Measurements from ENCODE around the gene NIP7. TPM values are rescaled to one million over a fixed set of nuclear protein-coding genes. Genes with fewer than 3 reads are reported as not detected.

NIP7 gene
- total RNA-seq, 1 donor from 2014 or later: 22.9 TPM

GRCh38 chr16:69319381-69319780, 20.2 kb upstream of the NIP7 start:
- no peak for DNase-seq (ENCODE audit: low spot score, unreplicated experiment)
- Mint-ChIP-seq H3K27me3 (no peaks in the 10 kb centered on the region), H3K9me3 (ENCODE audit: low read depth) (no peaks in the 10 kb centered on the region), H3K4me3 (ENCODE audit: low read depth) (no peak overlapping the region), H3K27ac (peak overlapping the region; percentile 7), H3K36me3 (ENCODE audit: insufficient read depth) (peaks cover 21% of the 10 kb centered on the region), H3K4me1 (ENCODE audit: low read depth) (no peaks in the 10 kb centered on the region)
- TF ChIP-seq CTCF (IDR thresholded peaks at IDR 0.05; ENCODE audit: unreplicated experiment): no peak

DNA sequence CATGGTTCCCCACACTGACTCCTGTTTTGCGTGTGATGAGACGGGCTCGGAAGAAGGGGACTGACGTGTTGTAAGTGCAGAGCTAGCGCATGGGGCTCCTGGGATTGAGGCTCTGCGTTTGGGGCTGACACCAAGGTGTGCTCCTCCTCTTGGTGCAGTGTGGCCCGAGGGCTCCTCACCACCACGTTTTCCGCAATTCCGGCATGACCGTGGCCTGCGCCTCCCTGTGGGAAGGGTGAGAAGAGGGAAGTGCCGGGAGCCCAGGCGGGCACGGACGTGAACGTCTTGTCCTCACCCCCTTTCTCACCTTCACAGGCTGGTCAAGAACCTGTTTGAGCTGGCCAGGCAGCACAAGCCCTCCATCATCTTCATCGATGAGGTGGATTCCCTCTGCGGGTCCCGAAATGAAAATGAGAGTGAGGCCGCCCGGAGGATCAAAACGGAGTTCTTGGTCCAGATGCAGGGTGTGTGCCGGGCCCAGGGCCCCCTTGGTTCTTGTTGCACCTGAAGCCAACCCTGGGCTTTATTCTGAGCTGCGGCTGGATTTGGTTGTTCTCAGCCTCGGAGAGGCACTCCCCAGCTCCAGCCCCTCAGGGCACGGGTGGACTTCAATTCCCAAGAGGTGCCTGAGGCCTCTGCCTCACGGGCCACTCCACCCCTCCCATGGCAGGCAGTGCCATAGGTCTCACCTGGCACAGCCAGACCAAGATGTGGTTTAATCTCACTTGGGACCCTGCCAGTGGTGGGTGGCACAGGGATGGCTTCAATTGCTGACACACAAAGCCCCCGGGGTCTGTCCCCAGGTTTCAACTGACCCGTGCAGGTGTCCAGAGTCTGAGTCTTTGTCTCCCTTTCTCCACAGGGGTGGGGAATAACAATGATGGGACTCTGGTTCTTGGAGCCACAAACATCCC, 19.5 kb upstream of the NIP7 start:
- no peak overlapping the region for H3K4me3 Mint-ChIP-seq (ENCODE audit: low read depth)
- no peak for DNase-seq (ENCODE audit: low spot score, unreplicated experiment)
- no peaks in the 10 kb centered on the region for H3K4me1 Mint-ChIP-seq (ENCODE audit: low read depth)
- peaks cover 21% of the 10 kb centered on the region for H3K36me3 Mint-ChIP-seq (ENCODE audit: insufficient read depth)
- TF ChIP-seq CTCF (IDR thresholded peaks at IDR 0.05; ENCODE audit: unreplicated experiment): no peak
- no peaks in the 10 kb centered on the region for H3K27me3 Mint-ChIP-seq
- no peak overlapping the region for H3K27ac Mint-ChIP-seq
- no peaks in the 10 kb centered on the region for H3K9me3 Mint-ChIP-seq (ENCODE audit: low read depth)

DNA sequence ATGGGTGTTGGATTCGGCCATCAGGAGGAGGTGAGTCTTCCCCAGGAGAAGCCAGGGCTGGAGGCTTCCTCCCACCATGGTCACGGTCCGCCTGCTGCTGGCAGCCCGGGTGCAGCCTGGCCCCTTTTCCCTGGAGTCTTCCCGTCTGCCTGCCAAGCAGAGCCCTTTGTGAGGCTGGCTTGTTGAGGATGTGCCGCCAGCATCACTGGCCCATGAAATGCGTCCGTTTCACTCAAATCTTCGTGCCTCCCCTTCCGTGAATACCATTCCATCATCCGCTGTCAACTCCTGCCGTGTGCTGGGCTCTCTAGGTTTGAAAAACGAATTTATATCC, 18.9 kb upstream of the NIP7 start:
- Mint-ChIP-seq H3K36me3 (ENCODE audit: insufficient read depth) (peaks cover 23% of the 10 kb centered on the region), H3K4me3 (ENCODE audit: low read depth) (no peak overlapping the region), H3K27ac (peak overlapping the region; percentile 65), H3K9me3 (ENCODE audit: low read depth) (no peaks in the 10 kb centered on the region), H3K27me3 (no peaks in the 10 kb centered on the region), H3K4me1 (ENCODE audit: low read depth) (no peaks in the 10 kb centered on the region)
- no peak for DNase-seq (ENCODE audit: low spot score, unreplicated experiment)
- TF ChIP-seq CTCF (IDR thresholded peaks at IDR 0.05; ENCODE audit: unreplicated experiment): no peak

DNA sequence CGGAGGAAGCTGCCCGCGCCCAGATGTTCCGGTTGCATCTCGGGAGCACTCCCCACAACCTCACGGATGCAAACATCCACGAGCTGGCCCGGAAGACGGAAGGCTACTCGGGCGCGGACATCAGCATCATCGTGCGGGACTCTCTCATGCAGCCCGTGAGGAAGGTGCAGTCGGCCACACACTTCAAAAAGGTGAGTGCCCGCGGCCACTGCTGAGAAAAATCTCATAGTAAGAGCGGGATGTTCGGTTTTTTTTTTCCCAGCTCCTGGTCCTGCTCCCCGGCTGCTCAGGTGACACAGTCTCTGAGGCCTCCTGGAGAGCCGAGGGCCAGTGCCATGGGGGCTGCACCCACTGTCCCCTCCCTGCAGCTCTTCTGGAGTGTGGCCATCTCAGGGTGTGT, 18.5 kb upstream of the NIP7 start:
- H3K9me3 Mint-ChIP-seq (ENCODE audit: low read depth): no peaks in the 10 kb centered on the region
- no peak overlapping the region for H3K4me3 Mint-ChIP-seq (ENCODE audit: low read depth)
- no peaks in the 10 kb centered on the region for H3K27me3 Mint-ChIP-seq
- no peak for TF ChIP-seq CTCF (IDR thresholded peaks at IDR 0.05; ENCODE audit: unreplicated experiment)
- peaks cover 21% of the 10 kb centered on the region for H3K36me3 Mint-ChIP-seq (ENCODE audit: insufficient read depth)
- H3K4me1 Mint-ChIP-seq (ENCODE audit: low read depth): no peaks in the 10 kb centered on the region
- no peak for DNase-seq (ENCODE audit: low spot score, unreplicated experiment)
- H3K27ac Mint-ChIP-seq: peak overlapping the region; percentile 65

DNA sequence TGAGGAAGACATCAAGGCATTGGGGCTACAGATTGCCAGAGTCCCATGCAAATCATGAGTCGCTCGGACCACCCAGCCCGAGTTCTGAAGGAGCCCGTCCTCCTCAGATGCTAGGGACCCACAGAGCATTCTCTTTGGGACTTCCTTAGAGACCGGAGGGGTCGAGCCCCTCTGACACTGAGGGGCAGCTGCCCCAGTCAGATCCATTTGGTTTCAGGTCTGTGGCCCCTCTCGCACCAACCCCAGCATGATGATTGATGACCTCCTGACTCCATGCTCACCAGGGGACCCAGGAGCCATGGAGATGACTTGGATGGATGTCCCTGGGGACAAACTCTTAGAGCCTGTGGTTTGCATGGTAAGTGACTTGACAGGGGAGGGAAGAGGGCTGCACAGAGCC, 17.2 kb upstream of the NIP7 start:
- no peak overlapping the region for H3K4me3 Mint-ChIP-seq (ENCODE audit: low read depth)
- no peak overlapping the region for H3K27ac Mint-ChIP-seq
- TF ChIP-seq CTCF (IDR thresholded peaks at IDR 0.05; ENCODE audit: unreplicated experiment): no peak

More for the DNA sequence above, 17.2 kb upstream of the NIP7 start:
- Mint-ChIP-seq H3K9me3 (ENCODE audit: low read depth) (no peaks in the 10 kb centered on the region), H3K4me1 (ENCODE audit: low read depth) (peaks cover 4% of the 10 kb centered on the region), H3K27me3 (no peaks in the 10 kb centered on the region), H3K36me3 (ENCODE audit: insufficient read depth) (peaks cover 23% of the 10 kb centered on the region)
- DNase-seq (ENCODE audit: low spot score, unreplicated experiment): no peak
